ENCODE data around the gene ATG16L2.
"Not testable (repeated sequence)": the region's sequence is repeated elsewhere in the genome, so short reads cannot be mapped to it uniquely, and the experiment has no call there.

The ATG16L2 gene

DNA sequence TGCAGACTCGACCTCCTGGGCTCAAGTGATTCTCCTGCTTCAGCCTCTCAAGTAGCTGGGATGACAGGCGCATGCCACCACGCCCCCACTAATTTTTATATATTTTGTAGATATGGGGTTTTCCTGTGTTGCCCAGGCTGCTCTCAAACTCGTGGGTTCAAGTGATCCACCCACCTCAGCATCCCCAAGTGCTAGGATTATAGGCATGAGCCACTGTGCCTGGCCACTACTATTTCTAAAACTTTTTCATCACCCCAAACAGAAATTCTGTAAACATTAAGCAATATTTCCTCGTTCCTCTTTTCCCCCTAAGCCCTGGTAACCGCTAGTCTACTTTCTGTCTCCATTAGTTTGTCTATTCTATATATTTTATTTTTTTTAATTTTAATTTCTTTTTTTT, 9.0 kb upstream of the ATG16L2 start:
- no peak for DNase-seq

DNA sequence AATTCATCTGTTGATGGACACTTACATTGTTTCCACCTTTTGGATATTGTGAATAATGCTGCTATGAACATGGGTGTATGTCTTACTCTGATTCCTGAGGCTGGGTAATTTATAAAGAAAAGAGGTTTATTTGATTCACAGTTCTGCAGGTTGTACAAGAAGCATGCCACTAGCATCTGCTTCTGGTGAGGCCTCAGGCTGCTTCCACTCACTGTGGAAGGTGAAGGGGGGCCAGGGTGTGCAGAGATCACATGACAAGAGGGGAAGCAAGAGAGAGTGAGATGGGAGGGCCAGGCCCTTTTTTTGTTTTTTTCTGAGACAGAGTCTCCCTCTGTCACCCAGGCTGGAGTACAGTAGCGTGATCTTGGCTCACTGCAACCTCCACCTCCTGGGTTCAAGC, 7.8 kb upstream of the ATG16L2 start:
- not testable (repeated sequence) for DNase-seq

DNA sequence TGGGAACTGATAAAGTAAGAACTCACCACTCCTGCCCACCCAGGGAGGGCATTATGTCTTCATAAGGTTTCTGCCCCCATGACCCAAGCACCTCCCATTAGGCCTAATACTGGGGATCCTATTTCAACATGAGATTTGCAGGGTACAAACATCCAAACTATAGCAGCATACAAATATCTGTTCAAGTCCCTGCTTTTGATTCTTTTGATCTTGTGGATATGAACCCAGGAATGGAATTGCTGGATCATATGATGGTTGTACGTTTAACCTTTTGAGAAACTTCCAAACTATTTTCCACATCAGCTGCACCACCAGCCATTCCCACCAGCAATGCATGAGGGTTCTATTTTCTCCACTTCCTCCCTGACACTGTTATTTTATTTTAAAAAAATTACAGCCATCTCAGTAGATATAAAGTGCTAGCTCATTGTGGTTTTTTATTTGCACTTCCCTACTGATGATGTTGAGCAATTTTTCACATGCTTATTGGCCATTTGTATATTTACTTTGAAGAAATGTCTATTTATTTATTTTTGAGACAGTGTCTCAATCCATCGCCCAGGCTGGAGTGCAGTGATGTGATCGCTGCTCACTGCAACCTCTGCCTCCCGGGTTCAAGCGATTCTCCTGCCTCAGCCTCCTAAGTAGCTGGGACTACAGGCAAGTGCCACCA, 7.1 kb upstream of the ATG16L2 start:
- DNase-seq = no peak

- DNase-seq = no peak
These were observed 6.4 kb upstream of the ATG16L2 start for GRCh38 chr11:72807792-72808191.

GRCh38 chr11:72808331-72808798, 5.8 kb upstream of the ATG16L2 start:
- DNase-seq = no peak

DNA sequence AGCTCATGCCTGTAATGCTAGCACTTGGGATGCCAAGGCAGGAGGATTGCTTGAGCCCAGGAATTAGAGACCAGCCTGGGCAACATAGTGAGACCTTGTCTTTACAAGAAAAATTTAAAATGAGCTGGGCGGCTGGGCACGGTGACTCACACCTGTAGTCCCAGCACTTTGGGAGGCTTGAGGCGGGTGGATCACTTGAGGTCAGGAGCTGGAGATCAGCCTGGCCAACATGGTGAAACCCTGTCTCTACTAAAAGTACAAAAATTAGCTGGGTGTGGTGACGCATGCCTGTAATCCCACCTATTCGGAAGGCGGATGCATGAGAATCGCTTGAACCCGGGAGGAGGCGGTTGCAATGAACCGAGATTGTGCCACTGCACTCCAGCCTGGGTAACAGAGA, 2.5 kb upstream of the ATG16L2 start:
- DNase-seq = not testable (repeated sequence)

DNA sequence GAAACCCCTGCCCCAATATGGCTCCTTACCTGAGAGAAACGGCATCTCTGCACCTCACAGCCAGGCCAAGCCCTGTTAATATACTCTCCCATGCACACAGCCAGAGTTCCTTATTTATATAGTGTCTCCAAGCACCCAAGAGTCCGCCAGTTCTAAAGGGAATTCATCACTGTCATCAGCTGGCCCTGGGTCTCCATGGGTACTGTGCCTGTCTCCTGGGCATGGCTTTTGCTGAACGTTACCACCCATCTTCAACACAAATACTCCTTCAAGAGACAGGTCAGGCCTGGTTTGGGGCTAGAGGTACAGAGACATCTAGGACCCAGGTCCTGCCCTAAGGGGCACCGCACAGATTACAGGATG, 1.6 kb upstream of the ATG16L2 start:
- DNase-seq = no peak

DNA sequence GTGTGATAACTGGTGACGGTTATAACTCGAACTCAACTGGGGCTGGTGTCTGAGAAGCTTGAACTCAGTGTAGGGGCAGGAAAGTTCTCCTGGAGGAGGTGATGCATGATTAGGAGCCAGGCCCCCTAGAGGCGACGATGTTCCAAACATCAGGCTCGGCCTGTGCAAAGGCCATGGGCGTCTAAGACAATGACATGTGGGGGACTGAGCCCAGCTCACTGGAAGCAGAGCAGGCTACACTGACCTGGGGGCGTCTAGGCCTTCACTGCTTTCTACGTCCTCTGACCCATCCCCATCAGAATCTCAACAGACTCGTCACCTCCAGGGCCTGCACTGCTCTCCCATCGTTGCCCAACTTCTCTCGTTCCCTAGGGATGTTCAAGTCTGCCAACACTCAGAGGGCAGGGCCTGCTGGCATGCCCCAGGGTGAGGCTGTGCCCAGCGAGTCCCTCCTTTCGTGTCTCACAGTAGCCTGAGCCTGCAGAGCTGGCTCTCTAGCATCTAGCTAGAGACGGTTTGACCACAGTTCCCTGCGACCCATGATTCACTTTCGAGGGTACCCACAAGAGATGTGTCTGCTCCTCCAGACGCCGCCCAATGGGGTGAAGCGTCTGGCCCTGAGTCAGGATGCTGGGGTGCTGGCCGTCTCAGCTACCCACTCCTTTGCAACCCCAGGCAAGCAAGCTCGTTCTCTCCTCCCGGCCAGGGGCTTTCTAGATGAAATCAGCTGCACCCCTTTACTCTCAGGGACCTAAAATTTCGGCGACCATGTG, 1.1 kb upstream of the ATG16L2 start:
- DNase-seq = peak; percentile 76

DNA sequence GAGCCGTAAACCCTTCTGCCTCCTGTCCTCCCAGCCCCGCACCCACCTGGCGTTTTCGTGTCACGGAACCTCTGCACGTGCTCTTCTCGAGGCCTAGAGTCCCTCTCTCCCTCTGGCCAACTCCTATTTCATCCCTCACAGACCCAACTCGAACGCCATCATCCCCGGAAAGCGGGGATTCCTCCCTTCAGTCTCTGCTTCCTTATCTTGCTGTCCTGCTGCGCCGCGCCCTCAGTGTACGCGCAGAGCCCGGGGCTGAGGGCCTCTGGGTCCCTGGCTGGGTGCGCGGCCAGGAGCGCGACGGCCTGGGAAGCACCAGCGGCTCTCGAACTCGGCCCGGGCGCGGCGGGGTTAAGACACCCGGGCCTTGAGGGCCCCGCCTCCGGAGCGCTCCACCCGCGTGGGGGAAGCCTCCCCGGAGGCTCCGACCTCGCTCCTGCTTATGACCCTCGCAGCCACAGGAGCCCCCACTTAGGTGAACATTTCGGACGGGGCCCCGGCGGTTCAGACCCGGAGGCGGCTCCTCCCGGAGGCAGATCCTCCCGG, 398 bp upstream of the ATG16L2 start:
- peak; percentile 87 for DNase-seq

DNA sequence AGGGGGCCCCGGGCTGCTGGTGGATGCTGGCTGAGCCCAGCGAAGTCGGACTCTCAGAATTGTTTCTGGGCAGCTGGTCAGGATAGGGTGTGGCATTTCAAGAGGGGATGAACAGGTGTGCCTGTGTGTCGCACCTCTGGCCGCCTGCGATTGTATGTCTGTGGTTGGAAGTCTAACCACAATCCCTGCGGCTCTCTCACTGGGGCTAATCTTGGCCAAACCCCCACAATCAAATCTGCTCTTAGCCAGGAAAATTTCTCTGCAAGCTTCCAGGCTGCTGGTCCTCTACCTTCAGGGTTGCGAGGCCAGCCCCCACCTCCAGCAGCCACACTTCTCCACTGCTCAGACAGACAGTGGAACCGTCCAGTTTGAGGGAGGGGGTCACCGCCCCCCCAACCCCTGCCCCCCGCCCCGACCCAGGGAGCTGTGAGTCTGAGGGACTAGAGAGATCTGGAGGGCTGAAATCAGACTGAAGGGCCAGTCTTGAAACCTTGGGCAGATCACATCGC, 953 bp downstream of the ATG16L2 start:
- DNase-seq = no peak

DNA sequence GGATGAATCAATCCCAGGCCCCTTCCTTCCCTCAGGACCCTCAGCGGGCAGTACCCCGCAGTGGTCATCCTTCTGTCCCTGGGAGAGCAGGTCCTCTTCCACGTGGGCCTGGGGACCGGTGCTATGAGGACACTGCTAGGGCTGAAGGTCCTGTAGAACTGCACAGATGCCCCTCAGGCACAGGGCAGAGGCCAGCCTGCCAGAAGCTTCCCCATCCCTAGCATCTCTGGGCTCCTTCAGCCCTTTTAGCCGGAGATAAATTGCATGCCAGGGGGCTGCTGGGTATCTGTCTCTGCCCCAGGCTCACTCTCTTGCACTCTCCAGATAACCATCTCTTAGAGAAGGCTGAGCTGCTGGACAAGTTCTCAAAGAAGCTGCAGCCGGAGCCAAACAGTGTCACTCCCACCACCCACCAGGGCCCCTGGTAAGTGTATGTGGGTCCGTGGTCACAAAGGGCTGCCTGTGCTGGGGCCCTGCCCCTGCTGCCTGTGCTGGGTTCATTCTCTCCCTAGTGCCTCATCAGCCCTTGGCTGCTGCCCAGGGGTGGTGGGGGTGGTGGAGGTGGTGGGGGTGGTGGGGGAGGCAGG, 2.3 kb downstream of the ATG16L2 start:
- no peak for DNase-seq

- no peak for DNase-seq
These were observed 3.8 kb downstream of the ATG16L2 start for GRCh38 chr11:72817966-72818365.

- no peak for DNase-seq
These were observed 4.8 kb downstream of the ATG16L2 start for GRCh38 chr11:72818971-72819370.

GRCh38 chr11:72820439-72821139, 6.4 kb downstream of the ATG16L2 start:
- no peak for DNase-seq

GRCh38 chr11:72821221-72821919, 7.2 kb downstream of the ATG16L2 start:
- DNase-seq = no peak

DNA sequence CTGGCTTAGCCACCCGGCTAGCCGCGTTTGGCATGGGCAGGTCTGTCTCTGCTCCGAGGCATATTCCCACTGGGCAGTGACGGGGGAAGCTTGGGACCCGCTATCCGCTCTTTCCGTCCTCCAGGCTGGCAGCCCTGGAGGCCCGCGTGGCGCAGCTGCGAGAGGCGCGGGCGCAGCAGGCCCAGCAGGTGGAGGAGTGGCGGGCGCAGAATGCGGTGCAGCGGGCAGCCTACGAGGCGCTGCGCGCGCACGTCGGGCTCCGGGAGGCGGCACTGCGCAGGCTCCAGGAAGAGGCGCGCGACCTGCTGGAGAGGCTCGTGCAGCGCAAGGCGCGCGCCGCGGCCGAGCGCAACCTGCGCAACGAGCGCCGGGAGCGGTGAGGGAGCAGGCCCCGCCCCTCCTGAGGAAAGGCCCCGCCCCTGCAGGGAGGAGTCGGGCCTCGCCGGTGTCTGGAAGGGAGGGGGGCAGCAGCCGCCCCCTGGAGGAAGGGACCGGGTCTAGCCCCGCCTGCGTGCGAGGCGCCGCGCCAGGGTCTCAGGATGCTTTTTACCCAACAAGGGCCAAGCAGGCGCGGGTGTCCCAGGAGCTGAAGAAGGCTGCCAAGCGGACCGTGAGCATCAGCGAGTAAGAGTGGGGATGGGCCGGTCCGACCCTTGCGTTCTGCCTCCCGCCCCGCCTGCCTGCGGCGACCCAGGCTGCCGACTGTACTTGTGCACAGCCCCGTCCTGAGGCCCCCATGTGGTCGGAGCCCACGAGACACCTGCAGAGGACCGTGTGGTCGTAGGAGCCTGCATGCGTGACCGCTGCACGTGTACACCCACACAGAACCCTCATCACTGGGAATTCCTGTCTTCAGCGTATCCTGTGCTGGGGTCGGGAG, 7.9 kb downstream of the ATG16L2 start:
- DNase-seq = peak; percentile 83

- no peak for DNase-seq
These were observed 9.0 kb downstream of the ATG16L2 start for GRCh38 chr11:72823105-72823804.

DNA sequence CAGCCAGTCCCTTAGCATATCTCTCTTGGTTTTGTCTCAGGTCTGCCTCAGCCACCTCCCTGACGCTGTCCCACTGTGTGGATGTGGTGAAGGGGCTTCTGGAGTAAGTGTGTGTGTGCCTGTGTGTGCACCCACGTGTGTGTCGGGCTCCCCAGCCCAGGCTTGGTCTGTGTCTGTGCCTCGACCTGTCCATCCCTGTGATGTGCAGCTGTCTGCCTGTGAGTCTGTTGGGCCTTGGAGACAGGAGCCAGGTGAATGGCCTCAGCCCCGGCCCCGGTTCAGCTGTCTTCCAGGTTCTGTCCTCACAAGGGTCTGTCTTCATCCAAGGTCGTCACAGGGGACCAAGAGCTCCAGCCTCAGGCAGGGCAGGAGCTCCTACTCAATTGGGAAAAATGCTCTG, 9.8 kb downstream of the ATG16L2 start:
- no peak for DNase-seq

GRCh38 chr11:72824811-72825505, 10.7 kb downstream of the ATG16L2 start:
- no peak for DNase-seq

DNA sequence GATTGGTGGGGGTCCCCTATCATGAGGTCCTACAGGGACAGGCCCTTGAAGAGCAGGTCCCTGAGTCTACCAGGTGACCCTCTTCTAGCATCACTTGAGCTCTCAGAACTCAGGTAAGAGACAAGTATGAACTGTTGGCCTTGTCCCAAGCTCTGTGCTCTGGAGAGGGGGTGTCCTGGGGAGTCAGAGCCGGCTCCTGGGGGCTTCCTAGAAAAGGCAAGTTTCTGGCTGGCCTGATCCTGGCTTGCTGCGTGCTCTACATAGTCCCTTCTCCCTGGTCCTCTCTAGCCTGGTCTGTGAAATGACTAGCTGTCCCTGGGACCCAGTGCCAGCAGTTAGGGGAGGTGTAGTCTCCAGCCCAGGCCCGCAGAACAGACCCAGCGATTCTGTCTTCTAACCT, 11.4 kb downstream of the ATG16L2 start:
- DNase-seq = no peak

Measured in stimulated activated naive CD4-positive, alpha-beta T cell treated with Interleukin-2 at 50 U/mL for 16 hours (primary cell).